Activated gamma-delta T cell treated with Interleukin-2 at 50 U/mL for 16 hours (primary cell): ENCODE results near the gene CCDC85B.
A peak's percentile ranks its signal among the peaks of the same experiment; 100 is the strongest.

Source experiments
- DNase-seq: peaks from one replicate; pipeline ENCODE4 v3.0.0-alpha.2; 2020

CCDC85B gene

GRCh38 chr11:65912845-65913244, 22.4 kb downstream of the CCDC85B start:
- DNase-seq = no peak

- DNase-seq = no peak
These were observed 24.8 kb downstream of the CCDC85B start for GRCh38 chr11:65915101-65915820.

GRCh38 chr11:65915821-65916251, 25.4 kb downstream of the CCDC85B start:
- DNase-seq = no peak

- DNase-seq = no peak
These were observed 25.9 kb downstream of the CCDC85B start for GRCh38 chr11:65916391-65916790.

GRCh38 chr11:65917077-65917433, 26.6 kb downstream of the CCDC85B start:
- DNase-seq = no peak

GRCh38 chr11:65917434-65918210, 27.1 kb downstream of the CCDC85B start:
- no peak for DNase-seq

- no peak for DNase-seq
These were observed 28.0 kb downstream of the CCDC85B start, which contains the start of gene C11orf68 for GRCh38 chr11:65918211-65919140. TSS of gene C11orf68 (minus strand) at chr11:65919062. CDS start at chr11:65919031, 31 bp downstream.

GRCh38 chr11:65919141-65919572, 28.7 kb downstream of the CCDC85B start, which contains the start of gene DRAP1:
TSS of gene DRAP1 (plus strand) at chr11:65919426. CDS start at chr11:65919502, 76 bp downstream.
- DNase-seq = peak; percentile 99

- DNase-seq = peak; percentile 56
These were observed 29.3 kb downstream of the CCDC85B start for GRCh38 chr11:65919573-65920371.

GRCh38 chr11:65920372-65920802, 29.9 kb downstream of the CCDC85B start:
- no peak for DNase-seq

GRCh38 chr11:65921033-65921555, 30.6 kb downstream of the CCDC85B start:
- no peak for DNase-seq

GRCh38 chr11:65921876-65922275, 31.4 kb downstream of the CCDC85B start:
- DNase-seq = no peak

GRCh38 chr11:65922565-65922964, 32.1 kb downstream of the CCDC85B start:
- DNase-seq = no peak

- DNase-seq = no peak
These were observed 34.9 kb downstream of the CCDC85B start for GRCh38 chr11:65925397-65925796.

- peak; percentile 77 for DNase-seq
These were observed 37.5 kb downstream of the CCDC85B start for GRCh38 chr11:65927904-65928397.

GRCh38 chr11:65928667-65929066, 38.2 kb downstream of the CCDC85B start:
- no peak for DNase-seq

GRCh38 chr11:65931773-65932557, 41.5 kb downstream of the CCDC85B start:
- no peak for DNase-seq

- no peak for DNase-seq
These were observed 42.1 kb downstream of the CCDC85B start for GRCh38 chr11:65932558-65932919.

- no peak for DNase-seq
These were observed 43.5 kb downstream of the CCDC85B start for GRCh38 chr11:65934014-65934413.

GRCh38 chr11:65937766-65938165, 47.3 kb downstream of the CCDC85B start:
- no peak for DNase-seq
